GM21515 (cell line): ENCODE results near the gene HBP1.
"Not testable (repeated sequence)": the region's sequence is repeated elsewhere in the genome, so short reads cannot be mapped to it uniquely, and the experiment has no call there.

Experiments used
- ATAC-seq: cut with Tn5 transposase; IDR thresholded peaks from one replicate; pipeline ENCODE4 v1.9.1; 2021; ENCODE audit not compliant: unreplicated experiment

The HBP1 gene

DNA sequence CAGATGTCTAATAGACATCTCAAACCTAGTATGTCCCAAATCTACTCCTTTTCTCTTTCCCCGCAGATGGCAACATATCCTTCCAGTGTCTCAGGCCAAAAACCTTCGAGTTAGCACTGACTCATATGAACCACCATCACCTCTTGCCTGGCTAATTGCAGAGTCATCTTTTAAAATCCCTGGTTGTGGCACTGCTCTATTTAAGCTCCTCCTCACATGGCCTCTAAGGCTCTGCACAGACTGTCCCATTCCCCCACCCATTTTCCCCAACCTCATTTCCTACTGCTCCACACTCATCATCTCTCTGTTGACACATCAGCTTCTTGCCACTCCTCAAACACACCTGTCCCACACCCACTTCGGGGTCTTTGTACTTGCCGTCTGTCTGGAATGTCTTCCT, 16.8 kb upstream of the HBP1 start:
- ATAC-seq: no peak

- no peak for ATAC-seq
Measured at GRCh38 chr7:107154826-107155225, 14.0 kb upstream of the HBP1 start.

GRCh38 chr7:107155726-107156125, 13.1 kb upstream of the HBP1 start:
- not testable (repeated sequence) for ATAC-seq

DNA sequence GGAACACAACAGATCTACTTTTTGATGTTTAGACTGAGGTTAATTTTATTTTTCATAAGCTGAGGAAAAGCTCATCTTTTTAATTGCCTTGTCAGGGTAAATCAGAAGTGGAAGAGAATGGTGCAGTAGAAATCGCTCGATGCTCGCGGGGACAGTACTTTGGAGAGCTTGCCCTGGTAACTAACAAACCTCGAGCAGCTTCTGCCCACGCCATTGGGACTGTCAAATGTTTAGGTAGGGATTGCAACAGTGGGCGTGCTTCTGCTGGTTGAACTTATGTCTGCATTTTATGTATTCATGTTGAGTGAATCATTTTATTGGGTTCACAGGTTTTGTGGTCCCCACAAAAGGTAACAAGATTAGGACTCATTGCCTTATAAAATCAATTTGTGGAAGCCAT, 11.7 kb upstream of the HBP1 start:
- ATAC-seq: no peak

- ATAC-seq: no peak
Measured at GRCh38 chr7:107158028-107158427, 10.8 kb upstream of the HBP1 start.

DNA sequence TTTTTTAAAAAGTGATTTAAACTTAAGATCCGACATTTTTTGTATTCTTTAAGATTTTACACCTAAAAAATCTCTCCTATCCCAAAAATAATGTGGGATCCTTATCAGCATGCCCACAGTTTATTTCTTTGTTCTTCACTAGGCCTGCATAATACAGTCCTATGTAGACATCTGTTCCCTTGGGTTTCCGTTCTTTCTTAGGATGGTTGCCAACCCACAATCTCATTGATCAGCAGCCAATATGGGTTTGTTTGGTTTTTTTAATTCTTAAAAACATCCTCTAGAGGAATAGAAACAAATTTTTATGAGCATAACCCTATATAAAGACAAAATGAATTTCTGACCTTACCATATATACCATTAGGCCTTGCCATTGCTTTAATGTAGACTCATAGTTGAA, 8.4 kb upstream of the HBP1 start:
- no peak for ATAC-seq

DNA sequence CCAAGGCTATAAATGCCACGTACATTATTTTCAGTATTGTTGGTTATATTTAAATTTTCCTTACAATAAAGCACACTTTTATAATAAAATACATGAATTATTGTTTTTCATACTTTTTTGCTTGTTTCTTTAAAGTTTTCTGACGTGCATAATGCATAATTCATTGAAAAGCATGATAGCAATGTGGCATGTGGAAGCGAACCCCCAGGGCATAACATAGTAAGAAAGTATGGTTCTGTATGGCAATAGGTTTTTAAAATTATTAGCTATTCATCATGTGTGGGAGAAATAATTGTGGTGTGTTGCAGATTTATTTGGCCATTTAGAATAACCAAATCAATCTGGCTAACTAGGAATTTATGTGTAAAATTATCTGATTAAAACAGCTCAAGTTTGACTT, 7.4 kb upstream of the HBP1 start:
- no peak for ATAC-seq

GRCh38 chr7:107162475-107162874, 6.3 kb upstream of the HBP1 start:
- ATAC-seq: no peak

GRCh38 chr7:107164092-107164491, 4.7 kb upstream of the HBP1 start:
- ATAC-seq: no peak

GRCh38 chr7:107165341-107165740, 3.5 kb upstream of the HBP1 start:
- no peak for ATAC-seq

GRCh38 chr7:107166736-107167426, 1.9 kb upstream of the HBP1 start:
- ATAC-seq: no peak

- ATAC-seq: no peak
Measured at GRCh38 chr7:107167483-107168232, 1.1 kb upstream of the HBP1 start.

DNA sequence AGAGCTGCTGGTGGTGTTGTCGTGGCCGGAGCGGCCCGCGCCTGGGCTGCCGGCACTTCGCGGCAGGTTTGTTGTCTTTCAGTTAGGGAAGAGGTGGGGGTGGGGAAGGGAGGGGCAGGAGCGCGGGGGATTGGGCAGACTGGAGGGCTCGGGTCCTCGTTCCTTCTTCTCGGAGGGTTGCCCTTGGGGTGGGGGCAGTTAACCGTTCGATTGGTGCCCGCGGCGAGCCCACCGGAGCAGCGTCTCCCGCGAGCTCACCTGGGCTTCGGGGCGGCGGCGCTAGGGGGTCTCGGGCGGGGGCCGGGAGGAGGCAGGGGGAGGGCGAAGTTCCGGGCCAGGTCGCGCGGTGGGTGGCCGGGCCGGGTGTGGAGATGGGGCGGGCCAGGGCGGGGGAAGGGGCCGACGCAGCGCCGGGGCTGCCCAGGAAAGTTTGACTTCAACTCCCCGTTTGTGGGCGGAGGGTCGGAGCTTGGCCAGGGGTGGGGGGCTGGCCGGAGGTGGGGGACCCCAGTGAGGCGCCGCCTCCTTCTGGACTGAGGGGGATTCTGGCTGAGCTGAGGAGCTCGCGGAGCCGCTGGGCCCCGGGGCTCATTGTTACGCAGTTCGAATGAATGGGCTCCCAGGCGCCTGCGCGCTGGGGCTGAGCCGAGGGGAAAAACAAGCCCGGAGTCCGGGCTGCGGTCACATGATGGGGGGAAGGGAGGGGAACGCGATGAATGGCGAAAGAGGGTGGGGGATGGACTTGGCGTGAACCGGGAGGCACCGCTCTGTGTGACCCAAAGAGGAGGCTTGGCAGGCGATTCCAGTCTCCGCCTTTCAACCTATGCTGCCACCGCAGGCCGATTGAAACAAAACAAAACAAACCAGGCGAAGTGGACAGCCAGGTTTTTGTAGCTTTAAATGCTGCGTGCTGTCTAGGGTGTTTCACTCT, 582 bp downstream of the HBP1 start:
- ATAC-seq: peak; percentile 27

GRCh38 chr7:107170051-107170915, 1.5 kb downstream of the HBP1 start:
- ATAC-seq: no peak

DNA sequence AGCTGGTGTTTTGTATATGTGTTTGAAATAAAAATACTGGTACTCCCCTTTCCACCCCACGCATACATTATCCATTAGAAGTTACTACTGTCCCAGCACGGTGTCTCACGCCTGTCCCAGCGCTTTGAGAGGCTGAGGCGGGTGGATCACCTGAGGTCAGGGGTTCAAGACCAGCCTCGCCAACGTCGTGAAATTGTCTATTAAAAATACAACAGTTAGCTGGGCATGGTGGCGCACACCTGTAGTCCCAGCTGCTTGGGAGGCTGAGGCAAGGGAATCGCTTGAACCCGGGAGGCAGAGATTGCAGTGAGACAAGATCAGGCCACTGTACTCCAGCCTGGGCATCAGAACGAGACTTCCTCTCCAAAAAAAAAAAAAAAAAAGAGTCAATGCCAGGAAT, 2.7 kb downstream of the HBP1 start:
- no peak for ATAC-seq

DNA sequence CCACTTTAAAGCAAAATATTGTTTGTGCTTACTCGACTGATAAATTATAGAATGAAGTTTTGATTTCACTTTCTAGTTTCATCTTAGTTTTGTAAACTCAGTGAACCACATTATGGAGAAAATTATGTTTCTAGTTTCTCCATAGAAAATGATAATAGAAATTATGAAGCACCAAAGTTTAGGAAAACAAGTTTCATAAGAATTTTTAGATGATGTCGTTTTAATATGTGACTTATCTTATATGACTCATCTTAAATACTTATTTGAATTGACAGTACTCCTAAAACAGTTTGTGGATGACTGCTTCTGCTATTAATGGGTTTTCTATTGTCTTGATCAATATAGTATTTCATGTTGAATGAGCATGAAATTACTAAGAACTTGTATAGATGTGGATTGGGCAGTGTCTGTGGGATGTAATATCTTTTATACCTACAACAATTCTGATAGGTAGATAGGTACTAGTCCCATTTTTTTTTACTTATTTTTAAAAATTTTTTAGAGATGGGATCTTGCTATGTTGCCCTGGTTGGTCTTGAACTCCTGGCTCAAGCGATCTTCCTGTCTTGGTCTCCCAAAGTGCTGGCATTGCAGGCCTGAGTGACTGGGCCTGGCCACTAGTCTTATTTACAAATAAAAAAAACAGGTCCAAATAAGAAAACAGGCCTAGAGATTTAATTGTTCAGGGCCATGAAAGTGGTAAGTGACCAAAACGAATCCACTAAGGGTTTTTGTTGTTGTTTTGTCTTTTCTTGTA, 3.7 kb downstream of the HBP1 start:
- ATAC-seq: no peak

DNA sequence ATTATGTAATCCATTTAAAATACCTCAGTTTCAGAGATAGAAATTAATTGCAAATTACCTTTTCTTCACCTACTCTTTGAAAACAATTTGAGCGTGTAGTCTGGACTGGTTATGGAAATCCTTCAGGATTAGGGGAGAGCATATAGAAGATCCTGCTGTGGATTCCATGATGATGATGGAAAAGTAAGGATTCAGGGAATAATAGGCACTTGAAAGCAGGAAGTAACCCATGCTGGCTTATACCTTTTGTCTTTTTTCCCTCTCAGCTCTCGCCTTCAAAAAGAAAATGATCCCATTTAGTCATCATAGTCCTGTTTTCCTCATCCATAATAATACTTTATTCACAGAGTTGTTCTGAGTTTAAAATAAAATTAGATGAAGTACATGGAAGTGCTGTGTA, 4.4 kb downstream of the HBP1 start:
- ATAC-seq: no peak

- ATAC-seq: no peak
Measured at GRCh38 chr7:107173691-107174406, 5.0 kb downstream of the HBP1 start.
